PC-9 (cell line): Measurements from ENCODE around the gene NME7.

Source experiments
- EZH2 ChIP-seq: fragments of 200-600 bp; sonication (generic); IDR thresholded peaks from 2 replicates; pipeline ENCODE4 v1.8.0; 2017; ENCODE audit warnings: antibody characterized with exemption, low read depth
- TF ChIP-seq, protein P1 (sequence below): fragments of 200-600 bp; sonication (generic); conservative IDR thresholded peaks from 2 replicates; pipeline ENCODE4 v1.6.1; 2017; ENCODE audit warnings: mixed run types, antibody characterized with exemption, mild to moderate bottlenecking, moderate library complexity

- no peak for TF ChIP-seq EZH2
- TF ChIP-seq, protein P1, sequence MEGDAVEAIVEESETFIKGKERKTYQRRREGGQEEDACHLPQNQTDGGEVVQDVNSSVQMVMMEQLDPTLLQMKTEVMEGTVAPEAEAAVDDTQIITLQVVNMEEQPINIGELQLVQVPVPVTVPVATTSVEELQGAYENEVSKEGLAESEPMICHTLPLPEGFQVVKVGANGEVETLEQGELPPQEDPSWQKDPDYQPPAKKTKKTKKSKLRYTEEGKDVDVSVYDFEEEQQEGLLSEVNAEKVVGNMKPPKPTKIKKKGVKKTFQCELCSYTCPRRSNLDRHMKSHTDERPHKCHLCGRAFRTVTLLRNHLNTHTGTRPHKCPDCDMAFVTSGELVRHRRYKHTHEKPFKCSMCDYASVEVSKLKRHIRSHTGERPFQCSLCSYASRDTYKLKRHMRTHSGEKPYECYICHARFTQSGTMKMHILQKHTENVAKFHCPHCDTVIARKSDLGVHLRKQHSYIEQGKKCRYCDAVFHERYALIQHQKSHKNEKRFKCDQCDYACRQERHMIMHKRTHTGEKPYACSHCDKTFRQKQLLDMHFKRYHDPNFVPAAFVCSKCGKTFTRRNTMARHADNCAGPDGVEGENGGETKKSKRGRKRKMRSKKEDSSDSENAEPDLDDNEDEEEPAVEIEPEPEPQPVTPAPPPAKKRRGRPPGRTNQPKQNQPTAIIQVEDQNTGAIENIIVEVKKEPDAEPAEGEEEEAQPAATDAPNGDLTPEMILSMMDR = no peak
Measured at GRCh38 chr1:169340882-169341281, 26.7 kb downstream of the NME7 start.
